Measurements from ENCODE around the gene KCNC4.

The KCNC4 gene

GRCh38 chr1:110235181-110235833, 25.2 kb downstream of the KCNC4 start:
- no peak for TF ChIP-seq CTCF (IDR thresholded peaks at IDR 0.05)
- Histone ChIP-seq H3K9ac (no peak overlapping the region), H3K36me3 (ENCODE audit: control insufficient read depth, insufficient read depth, low read length) (no peaks in the 10 kb centered on the region), H2AFZ (no peak overlapping the region), H3K27me3 (ENCODE audit: control insufficient read depth, insufficient read depth, low read length) (no peaks in the 10 kb centered on the region), H3K79me2 (no peaks in the 10 kb centered on the region), H3K9me3 (ENCODE audit: control insufficient read depth, low read length) (no peaks in the 10 kb centered on the region), H3K4me1 (no peaks in the 10 kb centered on the region), H3K27ac (no peak overlapping the region), H3K4me3 (ENCODE audit: low read depth, low read length) (no peak overlapping the region), H3K4me2 (ENCODE audit: low read length) (no peak overlapping the region)

DNA sequence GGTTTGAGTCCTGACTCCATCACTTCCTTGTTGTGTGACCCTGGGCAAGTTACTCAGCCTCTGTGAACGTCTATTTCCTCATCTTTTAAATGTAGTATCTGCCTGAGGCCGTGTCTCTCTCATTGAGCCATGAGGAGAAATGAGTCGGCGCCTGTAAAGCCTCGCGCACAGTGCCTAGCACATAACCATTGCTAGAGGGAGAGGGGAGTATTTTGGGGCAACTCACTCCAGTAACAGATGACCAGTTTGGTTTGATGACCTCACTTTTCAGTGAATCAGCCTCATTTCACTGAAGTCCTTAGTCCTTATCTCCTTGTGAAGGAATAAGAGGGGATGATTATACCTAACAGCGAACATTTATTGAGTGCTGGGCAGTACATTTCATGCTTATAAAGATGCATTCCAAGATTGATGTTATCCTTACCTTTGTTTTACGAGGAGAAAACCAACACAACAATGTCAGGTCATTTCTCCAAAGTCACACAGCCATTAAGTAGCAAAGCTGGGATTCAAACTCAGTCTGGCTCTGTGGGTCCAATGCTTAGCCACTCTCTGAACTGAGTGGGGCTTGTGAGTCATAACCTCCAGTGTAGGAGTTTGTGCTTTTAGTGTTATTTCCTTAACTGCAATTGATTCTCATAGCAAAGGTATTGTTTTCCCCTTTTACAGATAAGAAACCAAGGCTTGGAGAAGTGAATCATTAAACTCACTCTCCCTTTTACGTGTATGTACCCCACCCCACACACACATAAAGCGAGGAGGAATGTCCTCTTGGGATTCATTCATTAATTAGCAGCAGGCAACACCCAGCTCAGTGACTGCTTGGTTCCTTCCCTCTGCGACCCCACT, 25.9 kb downstream of the KCNC4 start:
- H3K27ac ChIP-seq = no peak overlapping the region
- TF ChIP-seq CTCF (IDR thresholded peaks at IDR 0.05) = no peak
- H3K4me2 ChIP-seq (ENCODE audit: low read length) = no peak overlapping the region
- no peaks in the 10 kb centered on the region for H3K27me3 ChIP-seq (ENCODE audit: control insufficient read depth, insufficient read depth, low read length)
- H3K4me1 ChIP-seq = no peaks in the 10 kb centered on the region
- no peaks in the 10 kb centered on the region for H3K79me2 ChIP-seq
- no peaks in the 10 kb centered on the region for H3K9me3 ChIP-seq (ENCODE audit: control insufficient read depth, low read length)
- H3K4me3 ChIP-seq (ENCODE audit: low read depth, low read length) = no peak overlapping the region
- H2AFZ ChIP-seq = no peak overlapping the region
- H3K9ac ChIP-seq = no peak overlapping the region
- H3K36me3 ChIP-seq (ENCODE audit: control insufficient read depth, insufficient read depth, low read length) = no peaks in the 10 kb centered on the region

DNA sequence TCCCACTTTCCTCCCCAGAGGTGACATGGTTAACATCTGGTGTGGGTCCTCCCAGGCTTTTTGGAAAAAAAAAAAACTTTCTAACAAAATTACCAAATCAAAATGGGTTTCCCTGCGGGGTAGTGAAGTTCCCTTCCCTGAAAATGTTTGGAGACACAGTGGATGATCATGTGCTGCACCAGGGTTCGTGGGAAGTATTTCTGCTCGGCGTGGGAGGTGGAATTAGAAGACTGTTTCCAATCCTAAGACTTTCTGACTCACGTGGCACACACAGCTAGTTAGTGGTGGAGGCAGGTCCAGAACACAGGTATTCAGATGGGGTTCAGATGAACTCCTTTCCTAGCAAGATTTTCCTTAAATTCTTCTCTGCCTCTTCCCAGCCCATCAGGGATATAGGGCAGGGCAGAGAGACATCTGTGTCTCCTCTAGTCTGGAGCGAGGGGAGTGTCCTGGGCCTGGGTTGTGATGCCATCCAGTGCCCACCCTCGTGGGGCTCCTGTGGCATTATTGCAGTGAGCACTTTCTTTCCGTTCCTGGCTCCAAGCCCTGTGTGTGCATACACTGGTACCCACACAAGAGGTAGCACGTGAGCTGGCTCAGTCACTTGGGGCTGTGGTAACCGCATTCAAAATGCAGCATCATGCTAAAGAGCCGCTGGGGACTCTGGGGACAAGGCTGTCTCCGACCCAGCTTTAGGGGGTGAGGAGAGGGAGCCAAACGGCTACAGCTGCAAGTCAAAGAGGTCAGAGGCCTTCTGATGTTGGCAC, 27.5 kb downstream of the KCNC4 start:
- Histone ChIP-seq H3K4me3 (ENCODE audit: low read depth, low read length) (no peak overlapping the region), H3K79me2 (no peaks in the 10 kb centered on the region), H3K4me1 (no peaks in the 10 kb centered on the region), H3K4me2 (ENCODE audit: low read length) (no peak overlapping the region), H3K9ac (no peak overlapping the region), H3K27me3 (ENCODE audit: control insufficient read depth, insufficient read depth, low read length) (no peaks in the 10 kb centered on the region), H3K36me3 (ENCODE audit: control insufficient read depth, insufficient read depth, low read length) (no peaks in the 10 kb centered on the region), H2AFZ (no peak overlapping the region), H3K9me3 (ENCODE audit: control insufficient read depth, low read length) (no peaks in the 10 kb centered on the region), H3K27ac (no peak overlapping the region)
- TF ChIP-seq CTCF (IDR thresholded peaks at IDR 0.05) = no peak

DNA sequence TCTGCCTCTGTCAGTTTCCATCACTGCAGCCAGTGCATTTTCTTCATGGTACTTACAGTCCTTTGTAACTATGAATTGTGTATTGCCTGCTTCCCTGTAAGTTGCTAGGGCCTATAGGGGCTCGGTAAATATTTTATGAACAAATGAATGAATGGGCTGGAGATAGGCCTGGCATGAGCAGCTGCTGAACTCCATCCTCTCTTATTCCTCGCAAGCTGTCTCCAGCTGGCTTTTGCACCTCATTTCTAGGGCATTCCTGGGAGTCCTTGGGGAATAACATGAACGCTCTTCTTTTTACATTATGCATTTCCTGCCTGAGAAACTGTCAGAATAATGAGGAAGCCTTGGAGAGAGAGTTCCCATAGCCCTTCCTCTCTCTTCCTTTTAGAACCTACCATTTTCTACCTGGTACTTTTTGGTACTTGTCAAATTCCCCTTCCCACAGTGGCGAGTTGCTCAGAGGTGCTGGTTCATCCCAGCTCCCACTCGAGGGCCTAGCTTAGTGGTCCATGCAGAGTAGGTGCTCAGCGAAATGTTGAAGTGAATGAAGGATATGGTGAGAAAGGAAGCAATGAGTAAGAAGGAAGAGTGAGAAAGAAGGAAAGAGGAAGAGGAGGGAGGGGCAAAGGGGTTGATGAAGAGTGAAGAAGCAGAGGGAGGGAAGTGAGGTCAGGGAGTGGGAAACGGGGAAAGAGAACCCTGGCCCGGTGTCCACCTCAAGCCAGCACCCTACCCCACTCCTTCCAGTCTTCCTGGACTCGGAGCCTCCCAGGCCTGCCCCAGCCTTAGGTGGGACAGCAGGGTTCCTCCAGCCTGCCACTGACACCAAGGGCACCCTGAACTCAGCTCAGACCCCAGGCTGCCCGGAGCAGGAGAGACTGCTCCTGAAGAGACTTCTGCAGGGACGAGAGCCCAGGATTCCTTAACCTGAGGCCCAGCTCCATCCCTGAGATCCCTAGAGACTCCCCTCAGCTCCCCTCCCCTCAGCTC, 29.6 kb downstream of the KCNC4 start:
- Histone ChIP-seq H3K27ac (no peak overlapping the region), H2AFZ (no peak overlapping the region), H3K4me1 (no peaks in the 10 kb centered on the region), H3K9ac (no peak overlapping the region), H3K27me3 (ENCODE audit: control insufficient read depth, insufficient read depth, low read length) (no peaks in the 10 kb centered on the region), H3K36me3 (ENCODE audit: control insufficient read depth, insufficient read depth, low read length) (no peaks in the 10 kb centered on the region), H3K4me3 (ENCODE audit: low read depth, low read length) (no peak overlapping the region), H3K79me2 (no peaks in the 10 kb centered on the region), H3K9me3 (ENCODE audit: control insufficient read depth, low read length) (no peaks in the 10 kb centered on the region), H3K4me2 (ENCODE audit: low read length) (no peak overlapping the region)
- TF ChIP-seq CTCF (IDR thresholded peaks at IDR 0.05) = no peak
